MM.1S (cell line): Measurements from ENCODE around the gene TDRD7.

ENCODE experiments used
- CTCF ChIP-seq: fragments of 300-600 bp; sonication (generic); IDR thresholded peaks from 2 replicates; pipeline ENCODE4 v1.5.1; 2016; ENCODE audit warnings: antibody characterized with exemption, low read length, mixed read lengths
- EZH2 ChIP-seq: fragments of 300-600 bp; sonication (generic); optimal IDR thresholded peaks from 2 replicates; pipeline ENCODE3; 2017; ENCODE audit warnings: low read depth, mild to moderate bottlenecking, antibody characterized with exemption, low read length, mixed read lengths

DNA sequence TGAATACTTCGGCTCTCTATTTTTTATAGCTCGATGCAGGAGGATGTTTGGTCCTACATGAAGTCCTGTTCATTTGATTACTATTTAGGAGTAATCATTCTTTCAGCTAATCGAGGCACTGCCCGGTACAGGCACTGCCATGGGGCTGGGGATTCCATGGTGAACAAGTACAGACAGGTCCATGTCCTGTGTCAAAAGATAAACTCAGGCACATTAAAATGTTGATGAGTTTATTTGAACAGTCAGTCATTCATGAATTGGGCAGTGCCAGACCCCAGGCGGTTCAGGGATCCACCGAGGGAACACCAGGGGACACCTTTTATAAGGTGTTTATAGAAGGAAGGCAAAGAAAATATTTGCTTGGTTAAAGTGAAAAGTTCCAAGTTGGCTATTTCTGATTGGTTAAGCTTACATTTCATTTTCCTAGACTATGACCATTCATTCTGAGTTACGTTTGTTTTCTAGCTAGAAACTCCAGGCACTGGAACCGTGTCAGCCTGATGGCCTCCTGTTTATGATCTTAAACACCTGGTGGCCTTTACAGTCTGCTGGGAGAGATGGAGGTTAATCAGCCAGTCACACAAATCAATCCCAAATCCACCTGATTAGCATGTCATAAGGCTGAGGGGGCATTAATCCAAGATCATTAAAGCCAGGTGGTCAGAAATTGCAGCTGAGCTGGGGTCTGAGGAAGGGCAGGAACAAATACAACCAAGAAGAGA lies 47.0 kb upstream of the TDRD7 start:
- no peak for TF ChIP-seq CTCF
- TF ChIP-seq EZH2 = no peak
